OCI-LY1 (cell line): ENCODE results near the gene NPAS2.

Experiments
- H2AFZ ChIP-seq: fragments of 200-600 bp; sonication (generic), shearing (Covaris generic); 2 replicates; pipeline ENCODE4 v1.6.0; 2014; ENCODE audit warnings: antibody characterized with exemption, mild to moderate bottlenecking, low read length
- H3F3A ChIP-seq: fragments of 200-600 bp; sonication (generic), shearing (Covaris generic); 2 replicates; pipeline ENCODE4 v1.6.0; 2014; ENCODE audit warnings: mild to moderate bottlenecking, antibody characterized with exemption, low read length, moderate library complexity; ENCODE audit not compliant: insufficient read depth
- H3K27ac ChIP-seq: fragments of 200-600 bp; sonication (generic); 2 replicates; pipeline ENCODE4 v1.5.1; 2014; ENCODE audit warnings: low read length, mixed run types, mild to moderate bottlenecking, low read depth; ENCODE audit not compliant: poor library complexity, severe bottlenecking
- H3K27me3 ChIP-seq: fragments of 200-600 bp; sonication (generic); 2 replicates; pipeline ENCODE4 v1.6.0; 2014; ENCODE audit warnings: antibody characterized with exemption, mild to moderate bottlenecking, low read length, moderate library complexity; ENCODE audit not compliant: insufficient read depth
- H3K36me3 ChIP-seq: fragments of 200-600 bp; sonication (generic); 2 replicates; pipeline ENCODE4 v1.6.1; 2014; ENCODE audit warnings: mild to moderate bottlenecking, antibody characterized with exemption, low read length, moderate library complexity, mixed read lengths; ENCODE audit not compliant: insufficient read depth
- H3K4me1 ChIP-seq: fragments of 200-600 bp; sonication (generic); 2 replicates; pipeline ENCODE4 v1.5.1; 2014; ENCODE audit warnings: mild to moderate bottlenecking, low read length, moderate library complexity; ENCODE audit not compliant: insufficient read depth, severe bottlenecking
- H3K4me2 ChIP-seq: fragments of 200-600 bp; sonication (generic), shearing (Covaris generic); 2 replicates; pipeline ENCODE4 v1.6.1; 2014; ENCODE audit warnings: low read length
- H3K4me3 ChIP-seq: fragments of 200-600 bp; sonication (generic); 2 replicates; pipeline ENCODE4 v1.5.1; 2014; ENCODE audit warnings: low read length, low read depth, mild to moderate bottlenecking, mixed read lengths; ENCODE audit not compliant: poor library complexity, severe bottlenecking
- H3K79me2 ChIP-seq: fragments of 200-600 bp; shearing (Covaris generic); 2 replicates; pipeline ENCODE4 v1.6.1; 2016; ENCODE audit warnings: mixed run types, low read length, mixed read lengths; ENCODE audit not compliant: insufficient read depth
- H3K9ac ChIP-seq: fragments of 200-600 bp; sonication (generic), shearing (Covaris generic); 2 replicates; pipeline ENCODE4 v1.6.1; 2014; ENCODE audit warnings: mild to moderate bottlenecking, low read length, mixed read lengths
- H3K9me2 ChIP-seq: fragments of 200-600 bp; sonication (generic), shearing (Covaris generic); 2 replicates; pipeline ENCODE4 v1.6.1; 2014; ENCODE audit warnings: low read depth, mild to moderate bottlenecking, low read length, mixed read lengths
- H3K9me3 ChIP-seq: fragments of 200-600 bp; shearing (Covaris generic); 2 replicates; pipeline ENCODE4 v1.6.1; 2014; ENCODE audit warnings: low read length, mixed read lengths
- H4K20me1 ChIP-seq: fragments of 200-600 bp; sonication (generic), shearing (Covaris generic); 2 replicates; pipeline ENCODE4 v1.6.0; 2016; ENCODE audit warnings: mild to moderate bottlenecking, low read length; ENCODE audit not compliant: insufficient read depth
- EZH2 ChIP-seq: fragments of 200-600 bp; sonication (generic), shearing (Covaris generic); IDR thresholded peaks from 2 replicates; pipeline ENCODE4 v1.8.0; 2017; ENCODE audit warnings: borderline replicate concordance, mixed run types, mild to moderate bottlenecking, antibody characterized with exemption, low read length, moderate library complexity, mixed read lengths
- TF ChIP-seq, protein P1 (sequence below): fragments of 200-600 bp; sonication (generic), shearing (Covaris generic); IDR thresholded peaks from 2 replicates; pipeline ENCODE4 v1.5.1; 2017; ENCODE audit warnings: mild to moderate bottlenecking, antibody characterized with exemption, low read length, moderate library complexity, mixed read lengths

Gene NPAS2

DNA sequence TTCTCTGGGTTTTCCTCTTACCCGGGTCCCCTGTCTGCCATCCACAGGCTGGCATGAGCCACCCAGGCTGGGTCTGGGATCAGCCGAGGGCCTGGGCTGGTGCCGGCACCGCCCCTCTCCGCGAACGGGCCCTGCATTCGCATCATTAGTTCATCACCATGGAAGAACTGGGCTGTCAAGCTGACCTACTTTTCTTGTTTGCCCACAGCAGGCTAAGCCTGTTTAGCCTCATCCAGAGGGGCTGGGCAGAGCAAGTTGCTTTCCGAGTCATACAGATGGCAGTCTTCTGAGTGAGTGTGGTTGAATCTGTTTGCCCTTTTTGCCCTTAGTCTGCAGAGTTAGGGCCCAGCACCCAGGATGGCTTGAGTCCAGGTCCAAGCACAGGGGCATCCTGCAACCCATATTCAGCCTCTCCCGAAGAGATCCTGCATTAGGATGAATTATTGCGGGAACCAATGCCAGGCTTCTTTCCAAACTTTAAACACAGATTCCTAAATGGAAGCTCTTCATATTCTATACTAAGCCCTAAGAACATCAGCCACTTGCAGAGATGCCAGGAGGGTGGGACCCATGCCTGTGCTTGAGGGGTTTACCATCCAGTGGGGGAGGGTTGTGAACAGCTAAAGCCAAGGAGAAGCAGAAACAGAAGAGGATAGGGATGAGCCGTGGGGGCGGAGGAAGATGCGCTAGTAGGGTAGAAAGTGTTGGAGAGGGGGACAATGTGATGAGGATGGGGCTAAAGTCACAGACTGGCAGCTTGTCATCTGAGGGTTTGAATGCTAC lies 68.0 kb downstream of the NPAS2 start:
- Histone ChIP-seq H3K4me3 (no peak overlapping the region), H3K27me3 (no peaks in the 10 kb centered on the region), H3K9me2 (no peaks in the 10 kb centered on the region), H3K79me2 (no peaks in the 10 kb centered on the region), H3K4me2 (no peak overlapping the region), H4K20me1 (no peaks in the 10 kb centered on the region), H3F3A (no peaks in the 10 kb centered on the region), H2AFZ (no peak overlapping the region), H3K27ac (peak overlapping the region; percentile 63), H3K4me1 (peaks cover 64% of the 10 kb centered on the region), H3K9me3 (no peaks in the 10 kb centered on the region), H3K9ac (no peak overlapping the region), H3K36me3 (no peaks in the 10 kb centered on the region)
- no peak for TF ChIP-seq EZH2
- TF ChIP-seq, protein P1, sequence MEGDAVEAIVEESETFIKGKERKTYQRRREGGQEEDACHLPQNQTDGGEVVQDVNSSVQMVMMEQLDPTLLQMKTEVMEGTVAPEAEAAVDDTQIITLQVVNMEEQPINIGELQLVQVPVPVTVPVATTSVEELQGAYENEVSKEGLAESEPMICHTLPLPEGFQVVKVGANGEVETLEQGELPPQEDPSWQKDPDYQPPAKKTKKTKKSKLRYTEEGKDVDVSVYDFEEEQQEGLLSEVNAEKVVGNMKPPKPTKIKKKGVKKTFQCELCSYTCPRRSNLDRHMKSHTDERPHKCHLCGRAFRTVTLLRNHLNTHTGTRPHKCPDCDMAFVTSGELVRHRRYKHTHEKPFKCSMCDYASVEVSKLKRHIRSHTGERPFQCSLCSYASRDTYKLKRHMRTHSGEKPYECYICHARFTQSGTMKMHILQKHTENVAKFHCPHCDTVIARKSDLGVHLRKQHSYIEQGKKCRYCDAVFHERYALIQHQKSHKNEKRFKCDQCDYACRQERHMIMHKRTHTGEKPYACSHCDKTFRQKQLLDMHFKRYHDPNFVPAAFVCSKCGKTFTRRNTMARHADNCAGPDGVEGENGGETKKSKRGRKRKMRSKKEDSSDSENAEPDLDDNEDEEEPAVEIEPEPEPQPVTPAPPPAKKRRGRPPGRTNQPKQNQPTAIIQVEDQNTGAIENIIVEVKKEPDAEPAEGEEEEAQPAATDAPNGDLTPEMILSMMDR = no peak

DNA sequence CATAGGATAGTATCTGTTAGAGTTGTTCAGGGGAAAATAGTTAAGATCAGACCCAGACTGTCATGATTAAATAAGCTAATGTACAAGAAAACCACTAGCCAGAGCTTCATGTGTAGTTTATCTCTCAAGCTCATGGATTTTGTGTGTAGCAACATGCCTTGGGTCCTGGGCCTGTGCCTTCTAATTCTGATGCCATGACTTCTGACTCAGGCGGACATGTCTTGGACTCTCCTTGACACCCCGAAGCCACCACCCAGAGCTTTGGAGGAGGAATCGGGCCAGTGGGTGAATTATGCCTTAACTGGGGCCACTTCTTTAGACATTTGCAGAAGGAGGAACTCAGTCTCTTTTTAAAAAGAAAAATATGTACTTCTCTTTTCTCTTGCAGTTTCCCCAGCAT lies 68.7 kb downstream of the NPAS2 start:
- Histone ChIP-seq H3K4me1 (peaks cover 64% of the 10 kb centered on the region), H4K20me1 (no peaks in the 10 kb centered on the region), H3F3A (no peaks in the 10 kb centered on the region), H3K79me2 (no peaks in the 10 kb centered on the region), H3K9ac (no peak overlapping the region), H3K27me3 (no peaks in the 10 kb centered on the region), H3K36me3 (no peaks in the 10 kb centered on the region), H3K9me3 (no peaks in the 10 kb centered on the region), H3K9me2 (no peaks in the 10 kb centered on the region), H3K27ac (peak overlapping the region; percentile 63), H3K4me3 (no peak overlapping the region), H3K4me2 (no peak overlapping the region), H2AFZ (no peak overlapping the region)
- TF ChIP-seq, protein P1 = no peak

DNA sequence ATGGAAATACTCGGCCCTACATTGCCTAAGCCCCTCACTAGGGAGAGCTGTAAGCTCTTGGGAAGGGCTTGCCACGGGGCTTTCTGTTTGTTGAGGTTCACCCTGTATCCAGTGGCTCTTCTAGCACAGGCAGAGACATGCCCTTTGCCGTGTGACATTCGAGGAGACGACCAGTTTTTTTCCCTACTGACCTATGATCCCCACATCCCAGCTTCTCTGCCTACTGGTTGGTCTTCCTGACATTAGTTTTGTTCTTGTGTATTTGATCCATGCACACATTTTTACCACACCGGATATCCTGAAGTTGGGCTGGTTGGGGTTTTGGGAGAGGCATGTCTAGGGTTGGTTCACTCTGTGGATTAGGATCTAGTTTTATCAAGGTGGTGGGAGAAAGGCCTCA lies 69.3 kb downstream of the NPAS2 start:
- H3K4me1 ChIP-seq = peaks cover 64% of the 10 kb centered on the region
- H3K79me2 ChIP-seq = no peaks in the 10 kb centered on the region
- no peaks in the 10 kb centered on the region for H3K9me2 ChIP-seq
- no peaks in the 10 kb centered on the region for H3K27me3 ChIP-seq
- H3K4me2 ChIP-seq = no peak overlapping the region
- H3K36me3 ChIP-seq = no peaks in the 10 kb centered on the region
- no peak overlapping the region for H2AFZ ChIP-seq
- TF ChIP-seq EZH2 = no peak
- TF ChIP-seq, protein P1 = no peak
- no peaks in the 10 kb centered on the region for H3F3A ChIP-seq
- peak overlapping the region; percentile 63 for H3K27ac ChIP-seq
- no peak overlapping the region for H3K4me3 ChIP-seq
- no peak overlapping the region for H3K9ac ChIP-seq
- no peaks in the 10 kb centered on the region for H4K20me1 ChIP-seq
- no peaks in the 10 kb centered on the region for H3K9me3 ChIP-seq
